Astrocyte (in vitro differentiated cells and primary cell): ENCODE data around the gene CLBA1. TPM values are rescaled to one million over a fixed set of nuclear protein-coding genes. Genes with fewer than 3 reads are reported as not detected.

Experiments used
- DNase-seq: peaks from one replicate; pipeline ENCODE4 v3.0.0-alpha.2; 2010; ENCODE audit warnings: low read depth
- FAIRE-seq: peaks from 2 replicates; lab custom pipeline; 2011; peaks lifted over from hg19 to GRCh38; lab: Jason Lieb, UNC
- H2AFZ ChIP-seq: 2 replicates; pipeline ENCODE4 v1.6.0; 2012; ENCODE audit warnings: low read depth, low read length, inconsistent platforms
- H3K27ac ChIP-seq: 2 replicates; pipeline ENCODE4 v1.5.1; 2011; ENCODE audit warnings: low read depth, low read length, inconsistent platforms
- H3K27me3 ChIP-seq: 2 replicates; pipeline ENCODE4 v1.6.0; 2011; ENCODE audit warnings: low read length, inconsistent platforms; ENCODE audit not compliant: insufficient read depth
- H3K36me3 ChIP-seq: 2 replicates; pipeline ENCODE4 v1.5.1; 2011; ENCODE audit warnings: low read length, inconsistent platforms; ENCODE audit not compliant: insufficient read depth
- H3K4me1 ChIP-seq: 2 replicates; pipeline ENCODE4 v1.5.1; 2011; ENCODE audit warnings: low read length, inconsistent platforms; ENCODE audit not compliant: insufficient read depth
- H3K4me2 ChIP-seq: 2 replicates; pipeline ENCODE4 v1.6.0; 2012; ENCODE audit warnings: low read length, inconsistent platforms
- H3K4me3 ChIP-seq: 2 replicates; pipeline ENCODE4 v1.5.1; 2011; ENCODE audit warnings: low read depth, mild to moderate bottlenecking, low read length, inconsistent platforms; ENCODE audit not compliant: insufficient read depth
- H3K79me2 ChIP-seq: 2 replicates; pipeline ENCODE4 v1.6.0; 2012; ENCODE audit warnings: mild to moderate bottlenecking, low read length, inconsistent platforms; ENCODE audit not compliant: insufficient read depth
- H3K9ac ChIP-seq: 2 replicates; pipeline ENCODE4 v1.6.0; 2012; ENCODE audit warnings: mild to moderate bottlenecking, low read length, inconsistent platforms
- H3K9me3 ChIP-seq: 2 replicates; pipeline ENCODE4 v1.5.1; 2012; ENCODE audit warnings: low read depth, mild to moderate bottlenecking, low read length, inconsistent platforms; ENCODE audit not compliant: insufficient read depth
- H4K20me1 ChIP-seq: 2 replicates; pipeline ENCODE4 v1.6.0; 2012; ENCODE audit warnings: low read length, inconsistent platforms; ENCODE audit not compliant: insufficient read depth
- H3K27ac Mint-ChIP-seq: one replicate; pipeline ENCODE4 v1.8.0; 2021; ENCODE audit warnings: mild to moderate bottlenecking, mixed read lengths; ENCODE audit not compliant: unreplicated experiment
- H3K27me3 Mint-ChIP-seq: one replicate; pipeline ENCODE4 v1.8.0; 2021; ENCODE audit warnings: low read depth, mixed read lengths; ENCODE audit not compliant: unreplicated experiment
- H3K36me3 Mint-ChIP-seq: one replicate; pipeline ENCODE4 v1.8.0; 2021; ENCODE audit warnings: low read depth, mixed read lengths; ENCODE audit not compliant: unreplicated experiment
- H3K4me1 Mint-ChIP-seq: one replicate; pipeline ENCODE4 v1.8.0; 2021; ENCODE audit warnings: low read depth, mixed read lengths; ENCODE audit not compliant: unreplicated experiment
- H3K4me3 Mint-ChIP-seq: one replicate; pipeline ENCODE4 v1.8.0; 2021; ENCODE audit warnings: mild to moderate bottlenecking, moderate library complexity, mixed read lengths; ENCODE audit not compliant: unreplicated experiment
- H3K9me3 Mint-ChIP-seq: one replicate; pipeline ENCODE4 v1.8.0; 2021; ENCODE audit warnings: mild to moderate bottlenecking, mixed read lengths; ENCODE audit not compliant: unreplicated experiment
- EZH2 ChIP-seq: IDR thresholded peaks from 2 replicates; pipeline ENCODE4 v1.6.1; 2012; ENCODE audit warnings: mild to moderate bottlenecking, low read length, inconsistent platforms; ENCODE audit not compliant: insufficient read depth
- total RNA-seq: library from RNA; stranded (reverse); gene quantifications from 2 replicates; pipeline ENCODE4 v1.2.1, GENCODE V29; 2021
- TF ChIP-seq, protein P1 (sequence below): IDR thresholded peaks from 2 replicates; pipeline ENCODE4 v1.5.1; 2011; ENCODE audit warnings: low read depth, mild to moderate bottlenecking, inconsistent platforms, low read length, moderate library complexity; ENCODE audit not compliant: insufficient read depth

CLBA1 gene
- total RNA-seq, 1 donor from 2014 or later = 6.3 TPM

GRCh38 chr14:104972301-104973134 lies 13.1 kb upstream of the CLBA1 start:
- peak overlapping the region; percentile 27 for H3K4me3 Mint-ChIP-seq
- Histone ChIP-seq H3K27ac (peak overlapping the region; percentile 87), H3K4me1 (peaks cover 80% of the 10 kb centered on the region), H3K9ac (peak overlapping the region; percentile 79), H3K36me3 (no peaks in the 10 kb centered on the region), H3K4me3 (no peak overlapping the region), H2AFZ (peak overlapping the region; percentile 24), H4K20me1 (peaks cover 21% of the 10 kb centered on the region), H3K9me3 (no peaks in the 10 kb centered on the region), H3K4me2 (peak overlapping the region; percentile 79), H3K79me2 (peaks cover 22% of the 10 kb centered on the region), H3K27me3 (no peaks in the 10 kb centered on the region)
- DNase-seq = peak; percentile 46
- TF ChIP-seq EZH2 = no peak
- TF ChIP-seq, protein P1, sequence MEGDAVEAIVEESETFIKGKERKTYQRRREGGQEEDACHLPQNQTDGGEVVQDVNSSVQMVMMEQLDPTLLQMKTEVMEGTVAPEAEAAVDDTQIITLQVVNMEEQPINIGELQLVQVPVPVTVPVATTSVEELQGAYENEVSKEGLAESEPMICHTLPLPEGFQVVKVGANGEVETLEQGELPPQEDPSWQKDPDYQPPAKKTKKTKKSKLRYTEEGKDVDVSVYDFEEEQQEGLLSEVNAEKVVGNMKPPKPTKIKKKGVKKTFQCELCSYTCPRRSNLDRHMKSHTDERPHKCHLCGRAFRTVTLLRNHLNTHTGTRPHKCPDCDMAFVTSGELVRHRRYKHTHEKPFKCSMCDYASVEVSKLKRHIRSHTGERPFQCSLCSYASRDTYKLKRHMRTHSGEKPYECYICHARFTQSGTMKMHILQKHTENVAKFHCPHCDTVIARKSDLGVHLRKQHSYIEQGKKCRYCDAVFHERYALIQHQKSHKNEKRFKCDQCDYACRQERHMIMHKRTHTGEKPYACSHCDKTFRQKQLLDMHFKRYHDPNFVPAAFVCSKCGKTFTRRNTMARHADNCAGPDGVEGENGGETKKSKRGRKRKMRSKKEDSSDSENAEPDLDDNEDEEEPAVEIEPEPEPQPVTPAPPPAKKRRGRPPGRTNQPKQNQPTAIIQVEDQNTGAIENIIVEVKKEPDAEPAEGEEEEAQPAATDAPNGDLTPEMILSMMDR = no peak
- no peaks in the 10 kb centered on the region for H3K36me3 Mint-ChIP-seq
- H3K27ac Mint-ChIP-seq = peak overlapping the region; percentile 78
- H3K9me3 Mint-ChIP-seq = no peaks in the 10 kb centered on the region
- no peak for FAIRE-seq
- H3K27me3 Mint-ChIP-seq = peaks cover 5% of the 10 kb centered on the region
- peaks cover 19% of the 10 kb centered on the region for H3K4me1 Mint-ChIP-seq

- H3K36me3 ChIP-seq = no peaks in the 10 kb centered on the region
- peaks cover 22% of the 10 kb centered on the region for H3K79me2 ChIP-seq
- no peak overlapping the region for H3K4me3 ChIP-seq
- H2AFZ ChIP-seq = peak overlapping the region; percentile 24
- Mint-ChIP-seq H3K27ac (peak overlapping the region; percentile 34), H3K4me1 (peaks cover 17% of the 10 kb centered on the region), H3K4me3 (no peak overlapping the region), H3K9me3 (no peaks in the 10 kb centered on the region), H3K36me3 (no peaks in the 10 kb centered on the region), H3K27me3 (peaks cover 5% of the 10 kb centered on the region)
- H3K4me2 ChIP-seq = peak overlapping the region; percentile 79
- peak overlapping the region; percentile 79 for H3K9ac ChIP-seq
- FAIRE-seq (peak; percentile 91), DNase-seq (no peak)
- H3K4me1 ChIP-seq = peaks cover 79% of the 10 kb centered on the region
- TF ChIP-seq, protein P1 = no peak
- peak overlapping the region; percentile 87 for H3K27ac ChIP-seq
- H4K20me1 ChIP-seq = peaks cover 21% of the 10 kb centered on the region
- H3K27me3 ChIP-seq = no peaks in the 10 kb centered on the region
- H3K9me3 ChIP-seq = no peaks in the 10 kb centered on the region
Observed at GRCh38 chr14:104973135-104973384, 12.5 kb upstream of the CLBA1 start.
